PFSK-1 (cell line): ENCODE results near the gene DNAJC5.

Source experiments
- FOXP2 ChIP-seq: optimal IDR thresholded peaks from 2 replicates; pipeline ENCODE3; 2011; ENCODE audit warnings: borderline replicate concordance, control low read depth, inconsistent platforms; ENCODE audit not compliant: insufficient read depth; ENCODE audit errors: extremely low read length, extremely low read depth
- POLR2AphosphoS5 ChIP-seq: IDR thresholded peaks from 2 replicates; pipeline ENCODE4 v1.6.1; 2012; ENCODE audit warnings: low read depth, mild to moderate bottlenecking, control low read depth, low read length, moderate library complexity
- REST ChIP-seq, 2 experiments: IDR thresholded peaks; 2 replicates each; pipeline versions ENCODE4 v1.6.1 to v1.8.0; 2011 to 2012; ENCODE audit warnings: low read depth in 2 of 2, low read length in 2 of 2, control low read depth in 1 of 2, inconsistent platforms in 1 of 2, mild to moderate bottlenecking in 1 of 2, moderate library complexity in 1 of 2; ENCODE audit not compliant: insufficient read depth in 1 of 2
- SIN3A ChIP-seq: IDR thresholded peaks from 2 replicates; pipeline ENCODE4 v1.6.1; 2012; ENCODE audit warnings: mild to moderate bottlenecking, low read length, moderate library complexity, borderline replicate concordance; ENCODE audit not compliant: insufficient read depth
- TAF1 ChIP-seq: IDR thresholded peaks from 2 replicates; pipeline ENCODE4 v1.6.1; 2012; ENCODE audit warnings: low read length, control low read depth, borderline replicate concordance; ENCODE audit not compliant: insufficient read depth

Gene DNAJC5

GRCh38 chr20:63980317-63980805 is 85.4 kb downstream of the DNAJC5 start:
- TF ChIP-seq POLR2AphosphoS5, result no peak
- no peak for TF ChIP-seq TAF1
- TF ChIP-seq SIN3A, result no peak
- TF ChIP-seq REST (IDR thresholded peaks at IDR 0.05; ENCODE audit: insufficient read depth in 1 of 2, low read depth in 2 of 2, low read length in 2 of 2), result no peak
- no peak for TF ChIP-seq FOXP2

- TF ChIP-seq SIN3A (no peak), POLR2AphosphoS5 (peak; percentile 67; the same call in 1 of the 2 replicates)
Observed at GRCh38 chr20:63980806-63981728, 86.1 kb downstream of the DNAJC5 start, which contains the start of gene PRPF6. Gene PRPF6 (plus strand): TSS chr20:63981132. CDS start chr20:63981246, 114 bp downstream.

- no peak for TF ChIP-seq FOXP2
- no peak for TF ChIP-seq POLR2AphosphoS5
- TF ChIP-seq SIN3A, result no peak
- TF ChIP-seq REST (IDR thresholded peaks at IDR 0.05; ENCODE audit: insufficient read depth in 1 of 2, low read depth in 2 of 2, low read length in 2 of 2), result no peak
- TF ChIP-seq TAF1, result no peak
Observed at GRCh38 chr20:63982937-63983336, 88.0 kb downstream of the DNAJC5 start.
